RWPE2 (cell line): ENCODE results near the gene SLIT3.

Experiments
- ATAC-seq: fragments of 200-7000 bp; cut with Tn5 transposase; 3 replicates; pipeline ENCODE4 v1.9.1; 2021; ENCODE audit warnings: low read depth
- DNase-seq: peaks from one replicate; pipeline ENCODE4 v3.0.0-alpha.2; 2020; ENCODE audit warnings: low spot score
- H3K27ac ChIP-seq: fragments of 450-650 bp; 2 replicates; pipeline ENCODE4 v1.5.1; 2017; ENCODE audit warnings: mild to moderate bottlenecking; ENCODE audit not compliant: poor library complexity, severe bottlenecking
- H3K27me3 ChIP-seq: fragments of 250-450 bp; sonication (Bioruptor Pico); 2 replicates; pipeline ENCODE4 v1.5.1; 2021; ENCODE audit warnings: mild to moderate bottlenecking, moderate library complexity; ENCODE audit not compliant: insufficient read depth, poor library complexity, severe bottlenecking
- H3K36me3 ChIP-seq: fragments of 250-450 bp; sonication (Bioruptor Pico); 2 replicates; pipeline ENCODE4 v1.5.1; 2020; ENCODE audit warnings: low read depth, mild to moderate bottlenecking, moderate library complexity
- H3K4me1 ChIP-seq: fragments of 250-450 bp; sonication (Bioruptor Pico); 2 replicates; pipeline ENCODE4 v1.5.1; 2021; ENCODE audit warnings: mild to moderate bottlenecking, moderate library complexity; ENCODE audit not compliant: insufficient read depth, poor library complexity, severe bottlenecking
- H3K4me3 ChIP-seq: fragments of 250-450 bp; sonication (Bioruptor Pico); 2 replicates; pipeline ENCODE4 v1.5.1; 2021; ENCODE audit warnings: mild to moderate bottlenecking, moderate library complexity; ENCODE audit not compliant: severe bottlenecking
- H3K9me3 ChIP-seq: fragments of 250-450 bp; sonication (Bioruptor Pico); 2 replicates; pipeline ENCODE4 v1.5.1; 2021; ENCODE audit warnings: mild to moderate bottlenecking, moderate library complexity; ENCODE audit not compliant: severe bottlenecking
- CTCF ChIP-seq: fragments of 450-650 bp; IDR thresholded peaks from one replicate; pipeline ENCODE4 v1.5.1; 2017; ENCODE audit warnings: mild to moderate bottlenecking, moderate library complexity; ENCODE audit not compliant: poor library complexity, severe bottlenecking

SLIT3 gene

GRCh38 chr5:169331292-169331852 is 30.4 kb upstream of the SLIT3 start:
- peak; percentile 17 for TF ChIP-seq CTCF
- Histone ChIP-seq H3K36me3 (no peaks in the 10 kb centered on the region), H3K27ac (no peak overlapping the region), H3K27me3 (no peaks in the 10 kb centered on the region), H3K4me1 (no peaks in the 10 kb centered on the region), H3K4me3 (no peak overlapping the region), H3K9me3 (no peaks in the 10 kb centered on the region)
- DNase-seq (no peak), ATAC-seq (no peak)

- Histone ChIP-seq H3K36me3 (no peaks in the 10 kb centered on the region), H3K9me3 (no peaks in the 10 kb centered on the region), H3K27ac (no peak overlapping the region), H3K4me3 (no peak overlapping the region), H3K4me1 (no peaks in the 10 kb centered on the region), H3K27me3 (no peaks in the 10 kb centered on the region)
- ATAC-seq (no peak), DNase-seq (no peak)
- TF ChIP-seq CTCF = no peak
These were observed 27.5 kb upstream of the SLIT3 start for GRCh38 chr5:169328401-169328800.

- H3K4me3 ChIP-seq = no peak overlapping the region
- no peaks in the 10 kb centered on the region for H3K4me1 ChIP-seq
- no peak for DNase-seq
- H3K9me3 ChIP-seq = no peaks in the 10 kb centered on the region
- H3K36me3 ChIP-seq = no peaks in the 10 kb centered on the region
- no peak for TF ChIP-seq CTCF
- H3K27me3 ChIP-seq = no peaks in the 10 kb centered on the region
- ATAC-seq = no peak
- H3K27ac ChIP-seq = no peak overlapping the region
These were observed 24.3 kb upstream of the SLIT3 start for GRCh38 chr5:169325273-169325672.

- DNase-seq (no peak), ATAC-seq (no peak)
- Histone ChIP-seq H3K27ac (no peak overlapping the region), H3K9me3 (no peaks in the 10 kb centered on the region), H3K36me3 (no peaks in the 10 kb centered on the region), H3K4me1 (no peaks in the 10 kb centered on the region), H3K4me3 (no peak overlapping the region), H3K27me3 (peaks cover 3% of the 10 kb centered on the region)
- no peak for TF ChIP-seq CTCF
These were observed 17.6 kb upstream of the SLIT3 start for GRCh38 chr5:169318556-169318955.

GRCh38 chr5:169307646-169308045 is 6.7 kb upstream of the SLIT3 start:
- no peak for TF ChIP-seq CTCF
- Histone ChIP-seq H3K27ac (no peak overlapping the region), H3K36me3 (no peaks in the 10 kb centered on the region), H3K4me1 (no peaks in the 10 kb centered on the region), H3K27me3 (no peaks in the 10 kb centered on the region), H3K9me3 (no peaks in the 10 kb centered on the region), H3K4me3 (no peak overlapping the region)
- ATAC-seq (no peak), DNase-seq (no peak)
